Fibroblast of peridontal ligament (primary cell): Measurements from ENCODE around the gene LIF.

ENCODE experiments used
- DNase-seq: peaks from one replicate; pipeline ENCODE4 v3.0.0-alpha.2; 2010; ENCODE audit errors: extremely low read depth

LIF gene

DNA sequence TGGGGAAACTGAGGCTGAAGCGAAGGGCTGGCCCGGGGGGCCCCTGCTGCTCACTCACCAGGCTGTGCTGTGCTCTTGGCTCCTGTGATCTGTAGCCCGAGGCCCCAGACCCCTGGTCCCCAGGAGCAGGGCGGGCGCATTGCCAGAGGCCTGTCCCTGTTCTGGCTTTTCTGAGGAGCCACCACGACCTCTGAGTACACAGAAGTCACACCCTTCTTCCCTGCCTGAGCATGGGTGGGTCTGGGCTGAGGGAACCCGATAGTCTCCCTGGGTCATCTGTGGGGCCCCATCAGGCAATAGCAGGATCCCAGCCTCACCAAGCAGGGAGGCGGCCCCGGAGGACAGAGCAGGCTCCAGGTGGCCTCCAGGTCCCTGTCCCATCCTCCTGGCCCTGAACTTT is 37.6 kb upstream of the LIF start:
- DNase-seq: no peak

DNA sequence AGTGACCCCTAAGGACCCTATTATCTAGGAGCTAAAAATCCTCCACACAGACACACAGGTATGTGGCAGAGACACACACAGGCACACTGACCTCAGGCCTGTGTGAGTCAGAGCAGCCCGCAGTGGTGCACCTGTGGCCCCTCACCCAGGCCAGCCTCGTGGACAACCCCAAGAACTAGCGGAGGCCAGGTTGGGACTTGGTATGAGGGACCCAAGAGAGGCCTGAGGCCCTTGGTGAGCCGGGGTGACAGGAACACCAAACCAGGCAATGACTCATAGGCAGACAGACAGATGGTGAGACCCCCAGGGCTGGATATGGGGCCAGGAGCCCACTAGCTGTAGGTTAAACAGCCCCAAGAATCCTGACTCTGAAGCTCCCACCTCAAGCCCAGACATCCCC is 36.8 kb upstream of the LIF start:
- no peak for DNase-seq

DNA sequence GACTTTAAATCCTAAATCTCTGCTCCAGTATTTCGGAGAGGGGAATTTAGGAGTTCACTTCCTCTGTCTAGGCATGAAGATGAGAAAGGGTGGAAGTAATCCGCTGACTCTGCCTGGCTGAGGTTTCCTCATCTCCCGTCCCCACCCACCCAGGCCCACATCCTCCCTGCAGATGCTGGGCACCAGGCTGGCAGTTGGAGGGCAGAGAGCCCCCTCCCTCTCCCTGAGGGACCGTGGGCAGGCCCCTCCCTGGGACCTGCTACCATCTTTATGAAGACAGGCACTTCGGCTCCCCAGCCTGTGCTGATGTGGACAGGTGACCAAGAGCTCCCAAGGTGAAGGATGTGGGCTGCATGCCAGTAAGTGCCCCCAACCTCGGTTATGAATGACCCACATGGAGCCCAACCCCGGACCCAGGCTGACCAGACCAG is 36.1 kb upstream of the LIF start:
- no peak for DNase-seq

DNA sequence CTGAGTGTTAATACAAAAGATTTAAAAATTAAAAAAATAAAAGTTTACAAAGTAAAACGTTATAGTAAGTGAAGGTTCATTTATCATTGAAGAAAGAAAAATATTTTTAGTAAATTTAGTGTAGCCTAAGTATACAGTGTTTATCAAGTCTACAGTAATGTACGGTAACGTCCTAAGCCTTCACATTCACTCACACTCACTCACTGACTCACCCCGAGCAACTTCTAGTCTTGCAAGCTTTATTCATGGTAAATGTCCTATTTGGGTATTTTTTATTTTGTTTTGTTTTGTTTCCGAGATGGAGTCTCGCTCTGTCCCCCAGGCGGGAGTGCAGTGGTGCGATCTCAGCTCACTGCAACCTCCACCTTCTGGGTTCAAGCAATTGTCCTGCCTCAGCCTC is 33.9 kb upstream of the LIF start:
- no peak for DNase-seq

DNA sequence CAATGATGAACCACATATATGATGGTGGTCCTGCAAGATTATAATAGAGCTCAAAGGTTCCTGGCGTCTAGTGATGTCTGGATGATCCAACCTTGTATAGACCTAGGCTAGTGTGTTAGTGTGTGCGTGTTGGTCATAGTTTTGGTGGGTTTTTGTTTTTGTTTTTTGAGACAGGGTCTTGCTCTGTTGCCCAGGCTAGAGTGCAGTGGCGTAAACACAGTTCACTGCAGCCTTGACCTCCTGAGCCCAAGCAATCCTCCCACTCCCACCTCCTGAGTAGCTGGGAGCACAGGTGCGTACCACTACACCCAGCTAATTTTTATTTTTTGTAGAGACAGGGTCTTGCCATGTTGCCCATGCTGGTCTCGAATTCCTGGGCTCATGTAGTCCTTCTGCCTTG is 33.4 kb upstream of the LIF start:
- DNase-seq: no peak

DNA sequence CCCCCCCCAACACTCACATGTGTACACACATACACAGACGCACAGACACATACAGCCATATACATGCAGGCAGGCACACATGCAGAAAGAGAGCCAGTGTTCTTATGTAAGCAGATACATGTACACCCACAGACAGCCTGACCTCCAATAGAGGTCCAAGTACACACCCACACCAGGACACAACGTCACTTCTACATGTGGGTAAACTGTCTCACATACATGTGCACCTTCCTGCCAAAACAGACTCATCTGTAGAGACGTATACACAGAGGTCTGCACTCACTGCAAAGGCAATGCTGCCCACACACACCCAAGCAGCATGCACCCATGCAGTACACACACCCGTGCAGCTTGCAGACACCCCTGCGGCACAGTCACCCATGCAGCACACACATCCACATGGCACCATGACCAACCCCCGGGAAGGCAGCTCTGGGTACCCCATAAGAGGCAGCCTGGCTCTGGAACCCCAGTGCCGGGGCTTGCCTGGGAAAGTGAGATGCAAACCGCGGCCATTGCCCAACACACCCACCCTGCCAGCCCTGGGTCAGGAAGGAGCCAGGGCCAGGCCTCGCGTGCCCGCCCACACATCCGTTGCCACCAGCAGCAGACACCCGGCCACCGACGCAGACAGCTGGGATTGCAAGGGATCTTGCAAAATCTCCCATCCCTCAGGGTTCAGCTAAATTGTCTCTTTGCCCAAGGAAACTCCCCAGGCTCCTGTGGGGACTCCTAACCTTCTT is 32.7 kb upstream of the LIF start:
- DNase-seq: no peak

DNA sequence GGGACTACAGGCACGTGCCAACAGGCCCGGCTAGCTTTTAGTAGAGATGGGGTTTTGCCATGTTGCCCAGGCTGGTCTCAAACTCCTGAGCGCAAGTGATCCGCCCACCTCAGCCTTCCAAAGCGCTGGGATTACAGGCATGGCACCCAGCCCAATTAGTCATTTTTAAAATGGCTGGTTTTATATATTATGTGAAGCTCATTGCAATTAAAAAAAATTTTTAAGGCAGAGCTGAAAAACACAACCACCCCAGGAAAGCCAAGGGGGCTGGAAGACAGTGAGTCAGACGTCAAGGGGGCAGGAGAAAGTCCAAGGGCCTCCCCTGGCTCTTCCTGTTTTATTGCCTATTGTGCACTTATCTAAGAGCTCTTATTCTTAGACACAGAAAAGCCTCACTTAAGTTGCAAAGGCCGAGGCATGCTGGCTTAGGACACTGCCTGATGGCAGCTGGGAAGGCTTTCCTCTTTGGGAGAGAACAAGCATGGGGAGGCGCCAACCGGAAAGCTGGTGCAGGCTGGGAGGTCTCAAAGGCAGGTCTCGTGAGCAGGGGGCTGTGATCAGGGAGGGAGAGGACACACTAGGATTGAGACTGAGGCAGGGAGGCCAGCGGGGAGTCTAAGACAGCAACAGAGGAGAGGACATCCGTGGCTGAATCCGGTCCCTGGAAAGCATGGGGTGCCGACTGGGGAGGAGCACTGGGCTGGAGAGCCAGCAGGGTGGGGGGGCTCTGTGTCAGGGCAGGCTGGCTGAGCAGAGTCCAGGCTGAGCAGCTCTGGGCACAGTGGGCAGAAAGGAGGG is 31.2 kb upstream of the LIF start:
- DNase-seq: peak; percentile 75

DNA sequence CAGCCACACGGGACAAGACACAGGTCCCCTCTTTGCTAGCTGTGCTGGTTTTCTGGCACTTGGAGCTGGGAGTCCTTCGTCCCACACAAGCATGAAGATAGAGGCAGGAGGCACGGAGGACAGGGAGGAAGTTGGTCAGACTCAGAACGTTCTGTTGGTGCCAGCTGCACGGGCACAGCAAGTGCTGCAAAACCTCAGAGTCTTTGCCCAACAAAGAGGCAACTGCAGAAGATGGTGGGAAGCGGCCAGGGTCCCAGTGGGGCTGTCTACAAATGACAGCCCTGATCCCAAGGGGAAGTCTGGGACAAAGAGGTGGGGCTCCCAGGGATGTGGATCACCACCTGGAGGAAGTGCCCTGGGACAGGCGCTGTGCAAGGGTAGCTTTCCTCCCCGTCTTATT is 29.5 kb upstream of the LIF start:
- no peak for DNase-seq

DNA sequence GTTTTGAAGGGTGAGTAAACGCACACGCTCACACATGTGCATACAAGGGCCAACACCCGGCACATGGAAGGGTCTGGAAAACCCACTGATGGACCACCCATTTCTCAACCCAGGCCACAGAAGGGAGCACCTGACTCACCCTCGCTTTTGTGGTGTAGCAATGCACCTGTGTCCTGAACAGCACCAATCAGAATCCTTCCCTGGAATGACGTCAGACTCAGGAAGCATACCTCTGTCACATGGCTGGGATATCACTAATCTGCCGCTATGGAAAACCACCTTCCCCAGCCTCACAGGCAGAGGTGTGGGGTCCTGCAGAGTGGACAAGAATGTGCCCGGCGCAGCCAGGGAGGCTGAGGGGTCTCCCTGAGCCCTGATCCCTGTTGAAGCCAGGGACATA is 29.1 kb upstream of the LIF start:
- DNase-seq: no peak

DNA sequence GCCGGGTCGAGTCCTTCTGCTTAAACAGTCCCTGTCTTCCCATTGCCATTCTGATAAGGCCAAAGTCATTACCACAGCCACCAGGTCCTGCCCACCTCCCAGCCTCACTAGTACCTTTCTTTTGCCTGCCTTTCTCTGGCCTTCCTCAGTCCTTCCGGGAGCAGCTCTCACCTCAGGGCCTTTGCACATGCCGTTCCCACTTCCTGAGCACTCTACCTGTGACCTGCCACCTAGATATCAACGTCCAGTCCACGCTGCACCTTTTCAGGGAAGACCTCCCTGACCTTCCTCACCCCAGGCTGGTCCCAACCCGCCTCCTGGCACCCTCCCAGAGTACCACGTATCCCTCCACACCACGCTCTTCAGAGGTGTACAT is 27.9 kb upstream of the LIF start:
- no peak for DNase-seq

DNA sequence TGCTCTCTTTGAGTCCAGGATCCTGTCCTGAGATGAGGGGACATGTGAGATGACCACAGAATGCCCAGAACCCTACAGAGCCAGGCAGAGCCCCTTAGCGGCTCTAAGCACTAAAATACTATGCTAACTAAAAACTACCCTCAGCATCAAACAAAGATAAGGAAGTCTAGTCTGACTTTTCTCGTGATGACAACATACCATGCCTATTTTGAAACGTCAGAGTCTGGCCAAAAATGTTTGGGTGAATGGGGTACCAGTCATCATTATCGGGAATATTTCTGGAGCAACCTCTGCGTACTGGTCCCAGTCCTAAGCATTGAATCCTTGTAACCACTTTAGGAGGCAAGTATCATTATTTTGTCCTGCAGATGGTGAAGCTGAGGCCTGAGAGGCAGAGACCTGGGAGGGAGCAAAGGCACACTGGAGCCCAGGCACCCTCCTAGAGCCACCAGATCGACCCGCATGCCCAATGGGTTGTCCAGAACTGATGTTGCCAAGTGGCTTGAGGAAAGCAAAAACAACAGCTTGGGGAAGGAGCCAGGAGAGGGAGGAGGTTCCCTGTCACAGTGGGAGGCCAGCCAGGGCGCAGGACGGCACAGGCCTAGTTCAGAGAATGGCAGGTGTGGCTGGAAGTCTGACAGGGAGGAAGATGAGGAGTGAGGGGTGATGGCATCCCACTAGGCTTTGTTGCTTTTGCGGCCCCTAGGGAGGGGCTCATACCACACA is 27.3 kb upstream of the LIF start:
- no peak for DNase-seq

DNA sequence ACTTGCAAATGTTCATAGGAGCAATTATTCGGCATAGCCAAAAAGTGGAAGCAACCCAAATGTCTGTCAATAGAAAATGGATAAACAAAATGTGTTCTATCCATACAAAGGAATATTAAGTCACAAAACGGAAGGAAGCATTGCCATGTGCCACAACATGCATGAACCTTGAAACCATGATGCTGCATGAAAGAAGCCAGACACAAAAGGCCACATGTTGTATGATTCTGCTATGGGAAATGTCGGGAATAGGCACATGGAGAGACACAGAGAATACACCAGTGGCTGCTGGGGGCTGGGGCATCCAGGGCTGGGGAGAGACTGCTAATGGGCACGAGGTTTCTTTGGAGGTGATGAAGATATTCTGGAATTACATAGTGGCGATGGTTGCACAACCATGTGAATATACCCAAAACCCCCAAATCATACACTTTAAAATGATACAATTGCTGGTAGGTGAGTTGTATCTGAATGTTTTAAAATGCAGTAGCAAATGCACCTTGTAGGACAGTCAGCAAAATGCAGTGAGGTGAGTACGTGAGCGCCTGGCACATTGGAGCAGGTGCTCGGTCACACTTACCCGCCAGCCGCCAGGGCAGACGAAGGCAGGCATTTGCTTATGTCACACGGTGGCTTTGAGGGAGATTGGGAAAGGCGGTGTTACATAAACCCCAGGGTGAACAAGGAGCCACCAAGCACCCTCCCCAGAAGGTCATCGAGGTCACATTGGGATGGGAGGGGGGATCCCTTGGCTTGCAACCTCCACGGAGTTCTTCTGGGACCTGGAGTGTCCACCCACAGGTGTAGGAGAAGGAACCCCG is 26.4 kb upstream of the LIF start:
- DNase-seq: no peak

DNA sequence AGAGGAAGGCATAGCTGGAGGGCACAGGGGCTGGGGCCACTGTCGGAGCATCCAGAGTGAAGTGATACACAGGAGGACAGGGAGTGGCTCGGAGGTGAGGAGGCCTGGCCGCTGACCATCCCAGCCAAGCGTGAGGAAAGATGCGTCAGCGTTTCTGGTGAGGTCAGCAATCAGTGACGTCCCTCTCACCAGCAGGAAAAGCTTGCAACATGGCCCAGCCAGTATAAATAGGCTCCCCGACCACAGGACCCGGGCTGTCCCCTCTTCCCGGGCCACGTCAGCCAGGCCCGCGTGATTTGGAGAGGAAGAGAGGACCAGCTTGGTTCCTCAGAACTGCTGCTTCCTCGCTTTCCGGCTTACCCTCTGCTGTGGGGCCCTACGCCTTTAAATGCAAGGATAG is 24.3 kb upstream of the LIF start:
- DNase-seq: peak; percentile 70

DNA sequence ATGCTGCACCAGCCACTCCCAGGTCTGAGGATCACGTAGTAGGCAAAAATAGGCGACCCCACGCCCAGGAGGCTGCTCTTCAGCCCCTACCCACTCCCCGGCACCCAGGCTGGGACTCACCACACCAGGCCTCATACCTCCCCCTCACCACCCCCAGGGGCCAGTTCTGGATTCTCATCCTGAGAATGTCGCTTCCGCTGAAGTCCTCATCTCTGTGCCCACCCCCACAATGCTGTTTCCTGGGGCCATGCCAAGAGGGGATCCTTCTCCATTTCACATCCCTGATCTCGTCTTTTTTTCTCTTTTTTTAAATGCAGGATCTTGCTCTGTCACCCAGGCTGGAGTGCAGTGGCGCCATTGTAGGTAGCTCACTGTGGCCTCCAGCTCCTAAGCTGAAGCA is 21.8 kb upstream of the LIF start:
- no peak for DNase-seq

DNA sequence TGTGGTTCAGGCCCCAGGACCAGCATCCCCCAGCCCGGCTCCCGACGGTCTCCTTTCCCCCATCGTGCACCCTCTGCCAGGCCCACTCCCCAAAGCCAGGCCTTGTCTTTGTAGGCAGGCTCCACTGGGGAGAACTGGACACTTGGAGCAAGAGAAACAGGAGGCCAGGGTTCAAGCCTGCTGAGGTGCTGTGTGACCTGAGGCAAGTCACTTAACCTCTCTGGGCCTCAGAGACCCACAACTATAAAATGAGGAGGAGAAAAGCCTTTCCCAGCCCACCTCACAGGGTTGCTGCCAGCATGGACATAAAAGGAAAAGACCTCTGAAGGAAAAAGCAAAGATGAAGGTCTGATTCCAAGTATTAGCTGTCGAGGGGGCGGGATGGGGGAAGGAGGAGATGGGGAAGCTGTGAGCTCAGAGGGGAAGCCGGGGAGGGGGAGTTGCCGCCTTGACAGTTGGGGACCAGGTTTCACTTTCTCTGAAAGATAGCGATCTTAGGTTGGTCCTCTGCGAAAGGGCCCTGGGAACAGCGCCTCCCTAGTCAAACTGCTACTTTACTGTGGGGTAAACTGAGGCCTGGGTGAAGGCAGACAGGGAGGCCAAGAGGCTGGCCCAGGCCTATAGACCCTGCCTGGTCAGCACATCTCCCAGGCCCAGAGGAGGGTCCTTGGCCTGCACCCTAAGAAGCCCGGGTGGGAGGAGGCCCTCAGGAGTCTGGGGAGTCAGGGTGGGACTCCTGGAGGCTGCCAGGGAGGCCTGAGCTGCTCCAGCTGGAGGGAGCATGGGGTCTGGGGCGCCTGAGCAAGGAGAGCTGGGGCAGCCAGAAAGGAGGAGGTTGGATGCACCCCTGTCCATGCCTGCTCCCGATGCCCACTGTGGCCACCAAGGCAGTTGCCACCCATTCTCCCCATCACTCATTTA is 21.1 kb upstream of the LIF start:
- no peak for DNase-seq

DNA sequence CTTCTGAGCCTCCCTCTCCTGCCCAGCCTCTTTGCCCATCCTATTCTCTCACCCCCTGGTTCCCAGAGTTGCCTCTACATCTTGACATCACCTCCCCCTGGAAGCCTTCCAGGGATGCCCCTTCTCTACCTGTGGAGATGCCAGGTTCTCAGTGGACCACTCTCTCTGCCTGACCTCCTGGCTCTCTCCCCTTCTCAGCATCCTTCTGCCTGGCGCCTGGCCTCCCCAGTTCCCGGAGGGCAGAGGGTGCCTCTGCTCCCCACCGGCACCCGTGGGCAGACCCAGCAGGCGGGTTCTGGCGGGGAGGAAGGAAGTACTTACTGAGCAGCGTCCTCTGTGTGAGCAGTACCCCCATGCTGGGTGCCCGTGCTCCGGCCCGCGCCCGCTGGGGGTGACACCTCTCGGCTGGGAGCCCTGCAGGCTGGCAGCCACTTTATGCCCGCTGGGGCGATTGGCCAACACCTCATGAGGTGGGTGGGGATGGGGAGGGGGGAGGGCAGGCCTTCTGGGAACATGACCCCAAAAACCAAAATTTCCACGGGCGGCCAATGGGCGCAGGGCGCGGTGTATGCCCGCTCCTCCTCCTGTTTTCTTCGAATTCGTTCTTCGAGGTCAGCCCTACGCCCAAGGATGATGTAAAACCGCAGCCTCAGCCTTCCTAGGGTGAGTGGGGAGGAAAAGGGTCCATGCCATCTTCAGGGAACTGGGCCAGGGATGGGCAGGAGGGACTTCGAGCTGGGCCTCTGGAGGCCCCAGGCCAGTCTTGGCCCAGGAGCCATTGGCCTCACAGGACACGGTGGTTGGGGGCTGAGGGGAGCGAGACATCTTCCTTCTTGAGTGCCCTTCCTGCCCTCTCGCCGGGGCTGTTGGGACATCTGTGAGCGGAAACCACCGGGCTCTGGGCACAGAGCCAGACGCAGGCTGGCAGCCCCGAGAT is 20.2 kb upstream of the LIF start, which contains the start of gene OSM:
Gene OSM, minus strand, starts transcription at position 407 of the 937 bp plus-strand sequence. Its CDS starts 52 bp downstream, at position 355.
- DNase-seq: no peak

DNA sequence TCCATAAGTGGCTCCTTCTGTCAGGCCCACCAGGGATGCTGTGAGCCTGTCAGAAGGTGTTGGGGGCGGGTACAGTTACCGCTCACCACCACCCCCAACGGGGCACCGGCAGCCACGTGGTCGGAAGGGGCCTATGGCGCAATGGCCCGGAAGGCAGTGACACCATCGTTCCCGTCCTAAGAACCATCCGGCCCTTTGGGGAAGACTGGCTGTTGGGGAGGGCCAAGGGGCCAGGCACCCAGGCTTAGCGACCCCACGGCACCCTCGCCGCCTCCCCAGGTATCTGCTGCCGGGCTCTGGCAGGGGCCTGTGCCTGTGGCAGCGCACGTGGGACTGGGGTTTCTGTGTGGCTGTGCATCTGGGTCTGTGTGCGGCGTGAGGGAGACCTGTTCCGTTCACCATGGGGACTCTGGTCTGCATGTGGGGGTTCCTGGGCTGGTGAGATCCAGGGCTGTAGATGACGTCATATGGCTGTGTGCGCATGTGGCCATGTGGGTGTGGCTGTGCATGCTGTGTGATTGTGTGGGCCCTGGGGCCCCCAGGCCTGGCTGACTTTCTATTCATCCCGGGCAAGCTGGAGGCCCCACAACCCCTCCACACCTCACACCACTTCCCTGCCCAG is 19.4 kb upstream of the LIF start:
- no peak for DNase-seq

DNA sequence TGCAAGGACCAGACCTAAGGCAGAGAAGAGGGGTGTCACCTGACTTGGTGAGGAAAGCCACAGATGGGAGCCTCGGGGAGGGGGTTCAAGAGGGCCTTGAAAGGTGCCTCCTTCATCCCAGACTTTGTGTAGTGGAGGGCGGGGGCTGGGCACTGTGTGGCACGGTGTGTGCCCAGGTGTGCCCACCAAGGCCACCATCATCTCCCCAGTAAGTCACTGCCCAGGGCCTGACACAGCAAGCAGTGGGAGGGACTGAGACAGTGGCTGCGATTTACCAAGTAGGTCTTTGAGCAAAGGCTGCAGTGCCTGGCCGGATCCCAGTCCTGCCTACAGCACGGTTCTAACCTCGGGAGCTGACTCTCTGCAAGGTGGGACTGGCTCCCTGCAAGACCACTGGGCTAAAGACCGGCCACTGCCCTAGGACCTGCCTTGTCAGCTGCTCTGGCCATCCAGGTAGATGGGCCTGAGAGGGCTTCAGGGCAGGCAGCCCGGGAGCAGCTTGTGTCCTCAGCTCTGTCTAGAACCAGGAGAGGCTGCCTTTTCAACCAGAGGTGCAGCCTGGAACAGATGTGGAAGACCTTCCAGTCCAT is 18.7 kb upstream of the LIF start:
- no peak for DNase-seq

DNA sequence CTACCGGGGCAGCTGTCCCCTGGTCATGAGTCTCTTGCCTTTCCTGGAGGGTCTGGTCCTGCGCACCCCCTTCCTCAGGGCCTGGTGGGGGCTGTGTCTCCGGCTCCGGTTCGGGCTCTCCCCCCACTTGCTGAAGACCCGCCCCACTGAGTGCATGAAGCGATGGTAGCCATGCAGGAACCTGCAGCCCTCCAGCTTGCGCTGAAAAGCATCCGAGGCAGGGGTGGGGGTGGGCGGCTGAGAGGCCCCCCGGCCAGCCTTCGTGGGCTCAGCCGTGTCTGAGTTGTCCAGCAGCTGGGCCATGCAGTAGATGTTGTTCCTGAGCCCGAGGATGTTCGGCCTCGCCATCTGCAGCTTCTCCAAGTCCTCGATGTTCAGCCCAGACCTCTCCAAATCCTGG is 17.3 kb upstream of the LIF start:
- no peak for DNase-seq
